Right lobe of liver (tissue), 4 donors: ENCODE results near the gene YWHAG.

Experiments
- POLR2A ChIP-seq: fragments of 450-650 bp; IDR thresholded peaks from one replicate; pipeline ENCODE4 v1.6.1; 2017; ENCODE audit warnings: antibody characterized with exemption, mild to moderate bottlenecking
- TF ChIP-seq, protein P1 (sequence below), 4 donors: fragments of 200-600 bp in 3 of 4; fragments of 450-650 bp in 1 of 4; IDR thresholded peaks; one replicate each; pipeline versions ENCODE4 v1.5.1 to v1.8.0; 2016 to 2022; ENCODE audit warnings: antibody characterized with exemption in 4 of 4, mild to moderate bottlenecking in 2 of 4
- donor health status: DM: no; HTN: no; CAD: no.
- donor health status: DM: no; HTN: no; CAD: no.
- donor health status: DM: no; HTN: yes; CAD: no.

DNA sequence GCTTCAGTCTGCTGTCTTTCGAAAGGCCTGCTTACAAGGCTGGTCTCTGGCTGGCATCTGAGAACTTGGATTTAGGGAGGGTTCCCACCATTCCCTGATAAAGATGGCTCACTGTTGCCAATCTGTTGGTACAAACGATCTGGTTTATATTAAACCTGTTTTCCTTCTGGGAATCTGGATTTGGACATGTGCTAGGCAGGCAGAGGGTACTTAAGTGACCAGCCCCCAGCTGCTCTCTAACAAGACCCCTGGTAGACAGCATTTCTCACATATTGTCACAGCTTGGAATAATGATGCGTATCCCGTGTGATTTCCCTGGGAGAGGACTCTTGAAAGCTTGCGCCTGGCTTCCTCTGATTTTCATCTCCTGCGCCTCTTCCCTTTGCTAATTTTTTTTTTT lies 21.6 kb downstream of the YWHAG start:
- TF ChIP-seq, protein P1, sequence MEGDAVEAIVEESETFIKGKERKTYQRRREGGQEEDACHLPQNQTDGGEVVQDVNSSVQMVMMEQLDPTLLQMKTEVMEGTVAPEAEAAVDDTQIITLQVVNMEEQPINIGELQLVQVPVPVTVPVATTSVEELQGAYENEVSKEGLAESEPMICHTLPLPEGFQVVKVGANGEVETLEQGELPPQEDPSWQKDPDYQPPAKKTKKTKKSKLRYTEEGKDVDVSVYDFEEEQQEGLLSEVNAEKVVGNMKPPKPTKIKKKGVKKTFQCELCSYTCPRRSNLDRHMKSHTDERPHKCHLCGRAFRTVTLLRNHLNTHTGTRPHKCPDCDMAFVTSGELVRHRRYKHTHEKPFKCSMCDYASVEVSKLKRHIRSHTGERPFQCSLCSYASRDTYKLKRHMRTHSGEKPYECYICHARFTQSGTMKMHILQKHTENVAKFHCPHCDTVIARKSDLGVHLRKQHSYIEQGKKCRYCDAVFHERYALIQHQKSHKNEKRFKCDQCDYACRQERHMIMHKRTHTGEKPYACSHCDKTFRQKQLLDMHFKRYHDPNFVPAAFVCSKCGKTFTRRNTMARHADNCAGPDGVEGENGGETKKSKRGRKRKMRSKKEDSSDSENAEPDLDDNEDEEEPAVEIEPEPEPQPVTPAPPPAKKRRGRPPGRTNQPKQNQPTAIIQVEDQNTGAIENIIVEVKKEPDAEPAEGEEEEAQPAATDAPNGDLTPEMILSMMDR (IDR thresholded peaks at IDR 0.05) = no peak
- no peak for TF ChIP-seq POLR2A
